Loucy (cell line): Measurements from ENCODE around the gene GIMAP4.

Experiments
- EZH2phosphoT487 ChIP-seq: fragments of 200-600 bp; IDR thresholded peaks from 2 replicates; pipeline ENCODE4 v1.6.1; 2018; ENCODE audit warnings: antibody characterized with exemption, mild to moderate bottlenecking, moderate library complexity, borderline replicate concordance
- TF ChIP-seq, protein P1 (sequence below): fragments of 200-600 bp; sonication (generic); conservative IDR thresholded peaks from 2 replicates; pipeline ENCODE4 v1.5.1; 2014; ENCODE audit warnings: mild to moderate bottlenecking, antibody characterized with exemption, low read length

DNA sequence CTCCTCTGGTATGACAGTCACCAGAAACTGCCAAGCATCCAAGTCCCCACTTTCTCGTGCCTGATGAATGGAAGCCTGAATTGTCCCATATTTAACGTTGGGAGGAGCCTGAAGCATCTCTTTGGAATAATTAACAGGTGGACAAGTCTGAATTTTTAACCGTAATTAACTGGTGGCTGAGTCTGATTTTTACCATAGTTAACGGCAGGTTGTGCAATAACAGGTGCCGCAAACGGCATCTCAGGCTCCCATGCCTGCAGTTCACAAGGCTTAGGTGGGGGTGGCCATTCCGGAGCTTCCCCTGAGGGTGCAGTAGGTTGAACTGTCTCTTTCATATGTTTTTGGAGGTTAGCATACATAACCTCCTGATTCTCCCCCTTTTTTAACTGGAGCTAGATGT, 2.0 kb upstream of the GIMAP4 start:
- no peak for TF ChIP-seq EZH2phosphoT487
- TF ChIP-seq, protein P1, sequence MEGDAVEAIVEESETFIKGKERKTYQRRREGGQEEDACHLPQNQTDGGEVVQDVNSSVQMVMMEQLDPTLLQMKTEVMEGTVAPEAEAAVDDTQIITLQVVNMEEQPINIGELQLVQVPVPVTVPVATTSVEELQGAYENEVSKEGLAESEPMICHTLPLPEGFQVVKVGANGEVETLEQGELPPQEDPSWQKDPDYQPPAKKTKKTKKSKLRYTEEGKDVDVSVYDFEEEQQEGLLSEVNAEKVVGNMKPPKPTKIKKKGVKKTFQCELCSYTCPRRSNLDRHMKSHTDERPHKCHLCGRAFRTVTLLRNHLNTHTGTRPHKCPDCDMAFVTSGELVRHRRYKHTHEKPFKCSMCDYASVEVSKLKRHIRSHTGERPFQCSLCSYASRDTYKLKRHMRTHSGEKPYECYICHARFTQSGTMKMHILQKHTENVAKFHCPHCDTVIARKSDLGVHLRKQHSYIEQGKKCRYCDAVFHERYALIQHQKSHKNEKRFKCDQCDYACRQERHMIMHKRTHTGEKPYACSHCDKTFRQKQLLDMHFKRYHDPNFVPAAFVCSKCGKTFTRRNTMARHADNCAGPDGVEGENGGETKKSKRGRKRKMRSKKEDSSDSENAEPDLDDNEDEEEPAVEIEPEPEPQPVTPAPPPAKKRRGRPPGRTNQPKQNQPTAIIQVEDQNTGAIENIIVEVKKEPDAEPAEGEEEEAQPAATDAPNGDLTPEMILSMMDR, result no peak
